H1 (cell line): ENCODE measurements around the gene PROSER3. TPM values are rescaled to one million over a fixed set of nuclear protein-coding genes. Genes with fewer than 3 reads are reported as not detected.

Experiments used
- BACH1 ChIP-seq: IDR thresholded peaks from 2 replicates; pipeline ENCODE4 v1.6.1; 2012; ENCODE audit warnings: low read length, improper control_type of control experiment
- BRCA1 ChIP-seq: IDR thresholded peaks from 2 replicates; pipeline ENCODE4 v1.6.1; 2012; ENCODE audit warnings: low read depth, low read length, improper control_type of control experiment
- CHD7 ChIP-seq: fragments of 300-600 bp; sonication (generic); IDR thresholded peaks from 2 replicates; pipeline ENCODE4 v1.7.1; 2012; ENCODE audit warnings: low read length, moderate library complexity, mild to moderate bottlenecking, inconsistent platforms; ENCODE audit not compliant: insufficient replicate concordance
- CTBP2 ChIP-seq: IDR thresholded peaks from 2 replicates; pipeline ENCODE4 v1.7.0; 2011; ENCODE audit warnings: borderline replicate concordance, mild to moderate bottlenecking, moderate library complexity, mixed read lengths, low read length; ENCODE audit not compliant: insufficient read depth, insufficient read length
- EP300 ChIP-seq, 2 experiments: IDR thresholded peaks; 1 replicate in 1 of 2; 2 replicates in 1 of 2; pipeline ENCODE4 v1.6.1; 2011 to 2012; ENCODE audit warnings: low read depth in 2 of 2, low read length in 2 of 2, mild to moderate bottlenecking in 2 of 2, borderline replicate concordance in 1 of 2, inconsistent platforms in 1 of 2, moderate library complexity in 1 of 2
- FOSL1 ChIP-seq: IDR thresholded peaks from 2 replicates; pipeline ENCODE4 v1.6.1; 2011; ENCODE audit warnings: mild to moderate bottlenecking, low read depth, low read length, moderate library complexity; ENCODE audit not compliant: insufficient read depth
- GTF2F1 ChIP-seq: IDR thresholded peaks from 2 replicates; pipeline ENCODE4 v1.6.1; 2012; ENCODE audit warnings: low read depth, low read length, improper control_type of control experiment, borderline replicate concordance
- SP1 ChIP-seq: IDR thresholded peaks from 2 replicates; pipeline ENCODE4 v1.6.1; 2011; ENCODE audit warnings: low read depth, low read length
- SUZ12 ChIP-seq: fragments of 200-600 bp; sonication (generic); IDR thresholded peaks from 2 replicates; pipeline ENCODE4 v1.6.1; 2012; ENCODE audit warnings: mild to moderate bottlenecking, inconsistent platforms, low read length, moderate library complexity, mixed read lengths
- TBP ChIP-seq: IDR thresholded peaks from 2 replicates; pipeline ENCODE4 v1.6.1; 2011; ENCODE audit warnings: low read depth, low read length, improper control_type of control experiment
- TCF12 ChIP-seq: IDR thresholded peaks from 2 replicates; pipeline ENCODE4 v1.6.1; 2011; ENCODE audit warnings: low read depth, mild to moderate bottlenecking, low read length
- TEAD4 ChIP-seq: IDR thresholded peaks from 2 replicates; pipeline ENCODE4 v1.6.1; 2012; ENCODE audit warnings: low read depth, low read length, inconsistent platforms, mixed read lengths
- polyA plus RNA-seq, 7 experiments: library from polyadenylated mRNA; depleted of rRNA in 3 of 7; stranded (reverse) in 5 of 7; unstranded in 2 of 7; fragments of >200 nt in 5 of 7; fragments of 200-250 nt in 2 of 7; gene quantifications; 1 replicate in 5 of 7; 2 replicates in 1 of 7; 4 replicates in 1 of 7; pipeline versions ENCODE4 v1.2.1 to v1.2.3, GENCODE V29; 2011 to 2013; ENCODE audit warnings: missing spikeins in 2 of 7, mixed read lengths in 2 of 7
- total RNA-seq: library from RNA; stranded (reverse); fragmentation: NEBNext Ultra II Directional; extraction: Animal tissue kit (Norgen Biotek cat#: 25700); gene quantifications from 2 replicates; pipeline ENCODE4 v1.2.1, GENCODE V29; 2021

PROSER3 gene
- total and polyA plus RNA-seq, 2 of the 8 experiments (the other 6 are each of a cell fraction or from before 2014, with no cell fraction given), result 17.8 to 28.9 TPM

- TF ChIP-seq CHD7, result no peak
- no peak for TF ChIP-seq TBP
- no peak for TF ChIP-seq BRCA1
- TF ChIP-seq FOSL1, result no peak
- no peak for TF ChIP-seq CTBP2
- no peak for TF ChIP-seq BACH1
- no peak for TF ChIP-seq EP300 (IDR thresholded peaks at IDR 0.05; ENCODE audit: borderline replicate concordance in 1 of 2, low read depth in 2 of 2, low read length in 2 of 2)
- no peak for TF ChIP-seq SUZ12
- no peak for TF ChIP-seq TEAD4
- TF ChIP-seq SP1, result no peak
- TF ChIP-seq GTF2F1, result no peak
- no peak for TF ChIP-seq TCF12
These were observed 33.4 kb upstream of the PROSER3 start (continued) for GRCh38 chr19:35724560-35724959.
